Vagina (tissue), 2 donors: ENCODE results near the gene CKAP2L. TPM values are rescaled to one million over a fixed set of nuclear protein-coding genes. Genes with fewer than 3 reads are reported as not detected.

Source experiments
- DNase-seq, 2 donors: peaks; one replicate each; pipeline ENCODE4 v3.0.0-alpha.2; 2017; ENCODE audit errors: extremely low spot score in 2 of 2
- H3K27ac ChIP-seq: fragments of 200-600 bp; sonication (generic); one replicate; pipeline ENCODE4 v1.5.1; 2019
- H3K27me3 ChIP-seq: fragments of 200-600 bp; sonication (generic); one replicate; pipeline ENCODE4 v1.5.1; 2019
- H3K36me3 ChIP-seq, 2 donors: fragments of 200-600 bp; sonication (generic); one replicate each; pipeline ENCODE4 v1.5.1; 2017 to 2019
- H3K4me1 ChIP-seq: fragments of 200-600 bp; sonication (generic); one replicate; pipeline ENCODE4 v1.5.1; 2019
- H3K4me3 ChIP-seq, 2 donors: fragments of 200-600 bp; sonication (generic); 1 replicate in 1 of 2; 2 replicates in 1 of 2; pipeline ENCODE4 v1.5.1; 2016 to 2019
- H3K9me3 ChIP-seq: fragments of 200-600 bp; sonication (generic); one replicate; pipeline ENCODE4 v1.5.1; 2019
- POLR2A ChIP-seq, 2 donors: fragments of 450-650 bp; IDR thresholded peaks; one replicate each; pipeline ENCODE4 v1.6.1; 2017; ENCODE audit warnings: antibody characterized with exemption in 2 of 2, mild to moderate bottlenecking in 2 of 2, moderate library complexity in 2 of 2
- POLR2AphosphoS5 ChIP-seq, 2 donors: sonication (generic); formaldehyde crosslinking; IDR thresholded peaks; one replicate each; pipeline ENCODE4 v1.9.0; 2017; ENCODE audit warnings: antibody characterized with exemption in 2 of 2, mild to moderate bottlenecking in 2 of 2, low read depth in 1 of 2; ENCODE audit not compliant: insufficient read depth in 1 of 2
- intact Hi-C: fragments of 100-400 bp; cut with DNase I; formaldehyde crosslinking; loops from one replicate; pipeline ENCODE4 v1.15.1; 2023
- total RNA-seq: library from RNA; depleted of rRNA; stranded (reverse); fragments of >200 nt; gene quantifications from one replicate; pipeline ENCODE4 v1.2.3, GENCODE V29; 2016
- TF ChIP-seq, protein P1 (sequence below), 3 experiments: fragments of 450-650 bp in 2 of 3; fragments of 200-600 bp in 1 of 3; sonication (generic) in 1 of 3; IDR thresholded peaks; one replicate each; pipeline ENCODE4 v1.5.1; 2017 to 2019; ENCODE audit warnings: antibody characterized with exemption in 3 of 3, mild to moderate bottlenecking in 2 of 3, moderate library complexity in 2 of 3

Gene CKAP2L
- total RNA-seq, 1 donor from 2014 or later, result 1.2 TPM

DNA sequence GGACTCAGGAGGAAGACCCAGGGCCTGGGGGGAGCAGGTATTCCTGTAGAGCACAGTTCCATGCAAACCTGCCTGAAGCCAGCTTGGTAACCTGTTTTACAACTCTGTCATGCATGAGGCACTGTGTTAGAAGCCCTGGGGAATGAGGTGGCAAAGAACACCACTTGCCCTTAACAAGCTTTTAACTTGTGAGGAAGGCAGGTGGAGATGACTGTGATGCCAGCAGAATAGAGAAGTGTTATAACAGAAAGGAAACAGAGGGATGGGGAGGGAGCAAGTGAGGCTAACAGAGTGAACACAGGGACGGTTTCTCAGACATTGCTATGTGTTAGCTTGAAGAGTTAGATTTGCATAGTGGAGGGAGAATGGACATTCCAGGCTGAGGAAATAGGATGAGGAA, 31.4 kb upstream of the CKAP2L start:
- Histone ChIP-seq H3K4me1 (peaks cover 13% of the 10 kb centered on the region), H3K4me3 (no peak overlapping the region), H3K9me3 (no peaks in the 10 kb centered on the region), H3K27me3 (no peaks in the 10 kb centered on the region), H3K27ac (no peak overlapping the region), H3K36me3 (no peaks in the 10 kb centered on the region)
- intact Hi-C loops, result no loop called here
- TF ChIP-seq POLR2AphosphoS5 (IDR thresholded peaks at IDR 0.05; ENCODE audit: insufficient read depth in 1 of 2, low read depth in 1 of 2), result peak in 1 of 2 donors; percentile 53
- TF ChIP-seq, protein P1, sequence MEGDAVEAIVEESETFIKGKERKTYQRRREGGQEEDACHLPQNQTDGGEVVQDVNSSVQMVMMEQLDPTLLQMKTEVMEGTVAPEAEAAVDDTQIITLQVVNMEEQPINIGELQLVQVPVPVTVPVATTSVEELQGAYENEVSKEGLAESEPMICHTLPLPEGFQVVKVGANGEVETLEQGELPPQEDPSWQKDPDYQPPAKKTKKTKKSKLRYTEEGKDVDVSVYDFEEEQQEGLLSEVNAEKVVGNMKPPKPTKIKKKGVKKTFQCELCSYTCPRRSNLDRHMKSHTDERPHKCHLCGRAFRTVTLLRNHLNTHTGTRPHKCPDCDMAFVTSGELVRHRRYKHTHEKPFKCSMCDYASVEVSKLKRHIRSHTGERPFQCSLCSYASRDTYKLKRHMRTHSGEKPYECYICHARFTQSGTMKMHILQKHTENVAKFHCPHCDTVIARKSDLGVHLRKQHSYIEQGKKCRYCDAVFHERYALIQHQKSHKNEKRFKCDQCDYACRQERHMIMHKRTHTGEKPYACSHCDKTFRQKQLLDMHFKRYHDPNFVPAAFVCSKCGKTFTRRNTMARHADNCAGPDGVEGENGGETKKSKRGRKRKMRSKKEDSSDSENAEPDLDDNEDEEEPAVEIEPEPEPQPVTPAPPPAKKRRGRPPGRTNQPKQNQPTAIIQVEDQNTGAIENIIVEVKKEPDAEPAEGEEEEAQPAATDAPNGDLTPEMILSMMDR (IDR thresholded peaks at IDR 0.05), result no peak
- no peak for DNase-seq

DNA sequence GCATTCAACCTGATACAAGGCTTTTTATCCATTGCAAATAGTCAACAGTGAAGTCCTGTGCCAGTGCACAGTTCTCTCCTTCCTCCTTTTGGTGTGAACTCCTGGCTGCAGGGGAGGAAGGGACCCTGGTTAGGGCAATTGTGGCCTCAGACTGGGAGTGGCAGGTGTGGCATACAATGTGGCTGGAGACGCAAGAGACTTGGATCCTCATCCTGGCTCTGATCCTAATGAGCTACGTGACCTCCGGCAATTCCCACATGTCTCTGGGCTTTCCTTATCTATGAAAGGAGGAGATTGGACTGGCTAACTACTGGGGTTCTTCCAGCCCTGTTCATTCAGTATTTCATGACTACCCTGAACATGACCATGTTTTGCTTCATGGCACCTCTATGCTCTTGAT, 30.4 kb upstream of the CKAP2L start:
- peaks cover 13% of the 10 kb centered on the region for H3K4me1 ChIP-seq
- no peaks in the 10 kb centered on the region for H3K9me3 ChIP-seq
- TF ChIP-seq POLR2AphosphoS5 (IDR thresholded peaks at IDR 0.05; ENCODE audit: insufficient read depth in 1 of 2, low read depth in 1 of 2), result no peak
- no peak for TF ChIP-seq POLR2A (IDR thresholded peaks at IDR 0.05)
- TF ChIP-seq, protein P1 (IDR thresholded peaks at IDR 0.05), result no peak
- no peak overlapping the region for H3K4me3 ChIP-seq
- DNase-seq, result no peak
- no peaks in the 10 kb centered on the region for H3K27me3 ChIP-seq
- intact Hi-C loops, result no loop called here
- H3K36me3 ChIP-seq, result no peaks in the 10 kb centered on the region
- no peak overlapping the region for H3K27ac ChIP-seq

DNA sequence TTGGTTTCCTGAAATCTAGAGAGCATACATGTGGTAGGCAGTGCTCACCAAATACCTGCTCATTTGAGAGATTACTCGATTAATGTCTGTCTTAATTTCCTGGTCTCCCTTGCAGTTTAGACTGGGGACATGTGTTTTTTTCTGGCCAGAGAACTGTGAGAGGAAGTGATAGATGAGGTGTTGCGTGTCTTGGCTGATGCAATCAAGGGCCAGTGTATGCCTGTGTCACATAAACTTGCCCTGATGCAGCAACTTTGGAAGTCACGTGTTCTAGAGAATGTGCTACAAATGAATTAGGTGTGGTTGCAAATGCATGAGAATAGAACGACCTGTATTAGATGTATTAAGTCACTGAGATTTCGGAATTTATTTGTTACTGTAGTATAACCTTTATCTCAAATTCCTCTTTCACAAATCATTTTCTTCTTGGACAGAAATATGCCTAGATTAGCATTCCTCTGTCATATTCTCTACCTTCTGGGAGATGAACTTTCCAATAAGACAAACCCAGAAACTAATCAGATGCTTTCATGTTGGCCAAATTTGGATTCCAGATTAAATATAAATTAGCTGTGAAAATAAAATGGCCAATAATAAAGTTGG, 29.8 kb upstream of the CKAP2L start:
- Histone ChIP-seq H3K36me3 (no peaks in the 10 kb centered on the region), H3K9me3 (no peaks in the 10 kb centered on the region), H3K27ac (no peak overlapping the region), H3K4me3 (no peak overlapping the region), H3K27me3 (no peaks in the 10 kb centered on the region), H3K4me1 (peaks cover 13% of the 10 kb centered on the region)
- no peak for DNase-seq
- intact Hi-C loops, result no loop called here
- TF ChIP-seq POLR2A (IDR thresholded peaks at IDR 0.05) (no peak), POLR2AphosphoS5 (IDR thresholded peaks at IDR 0.05; ENCODE audit: insufficient read depth in 1 of 2, low read depth in 1 of 2) (peak in 1 of 2 donors; percentile 69)

DNA sequence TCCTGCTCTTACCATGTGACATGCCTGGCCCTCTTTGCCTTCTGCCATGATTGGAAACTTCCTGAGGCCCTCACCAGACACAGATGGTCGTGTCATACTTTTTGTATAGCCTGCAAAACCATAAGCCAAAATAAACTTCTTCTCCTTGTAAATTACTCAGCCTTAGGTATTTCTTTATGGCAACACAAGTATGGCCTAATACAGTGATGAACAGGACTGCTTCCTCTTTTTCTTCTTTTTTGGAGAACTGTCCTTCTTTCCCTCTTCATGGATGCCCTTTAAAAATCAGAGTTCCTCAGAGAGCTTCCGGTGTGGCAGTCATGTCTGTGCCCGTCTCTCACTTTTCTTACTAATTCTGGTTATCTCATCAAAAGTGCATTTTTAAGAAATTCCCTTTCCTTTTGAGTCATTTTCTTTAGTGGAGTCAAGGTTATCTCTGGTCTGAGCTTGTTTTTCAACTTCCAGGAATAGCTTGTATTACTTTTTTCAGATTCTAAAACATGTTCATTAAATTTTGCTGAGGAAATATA, 29.1 kb upstream of the CKAP2L start:
- no peak for TF ChIP-seq POLR2AphosphoS5 (IDR thresholded peaks at IDR 0.05; ENCODE audit: insufficient read depth in 1 of 2, low read depth in 1 of 2)
- TF ChIP-seq POLR2A (IDR thresholded peaks at IDR 0.05), result no peak
- TF ChIP-seq, protein P1 (IDR thresholded peaks at IDR 0.05), result no peak
- Histone ChIP-seq H3K4me3 (no peak overlapping the region), H3K36me3 (no peaks in the 10 kb centered on the region), H3K4me1 (peaks cover 13% of the 10 kb centered on the region), H3K27ac (no peak overlapping the region), H3K27me3 (no peaks in the 10 kb centered on the region), H3K9me3 (no peaks in the 10 kb centered on the region)
- intact Hi-C loops, result no loop called here
- no peak for DNase-seq

DNA sequence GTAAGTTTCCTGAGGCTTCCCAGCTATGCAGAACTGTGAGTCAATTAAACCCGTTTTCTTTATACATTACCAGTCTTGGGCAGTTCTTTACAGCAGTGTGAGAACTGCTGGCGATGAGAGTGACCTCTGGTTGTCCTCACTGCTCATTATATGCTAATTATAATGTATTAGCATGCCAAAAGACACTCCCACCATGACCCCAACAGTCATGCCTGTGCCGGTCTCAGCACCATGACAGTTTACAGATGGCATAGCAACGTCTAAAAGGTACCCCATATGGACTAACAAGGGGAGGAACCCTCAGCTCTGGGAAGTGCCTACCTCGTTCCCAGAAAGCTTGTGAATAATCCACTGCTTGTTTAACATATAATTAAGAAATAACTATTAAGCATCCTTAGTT, 28.0 kb upstream of the CKAP2L start:
- intact Hi-C loops, result no loop called here
- Histone ChIP-seq H3K27me3 (no peaks in the 10 kb centered on the region), H3K27ac (no peak overlapping the region), H3K36me3 (no peaks in the 10 kb centered on the region), H3K4me1 (peaks cover 13% of the 10 kb centered on the region), H3K4me3 (no peak overlapping the region), H3K9me3 (no peaks in the 10 kb centered on the region)
- TF ChIP-seq POLR2AphosphoS5 (IDR thresholded peaks at IDR 0.05; ENCODE audit: insufficient read depth in 1 of 2, low read depth in 1 of 2) (no peak), POLR2A (IDR thresholded peaks at IDR 0.05) (no peak)
- TF ChIP-seq, protein P1 (IDR thresholded peaks at IDR 0.05), result no peak
- DNase-seq, result no peak
